ENCODE data around the gene DGCR8. TPM values are rescaled to one million over a fixed set of nuclear protein-coding genes. Genes with fewer than 3 reads are reported as not detected.
"Not testable (repeated sequence)": the region's sequence is repeated elsewhere in the genome, so short reads cannot be mapped to it uniquely, and the experiment has no call there.

The DGCR8 gene
- total RNA-seq, 1 donor from 2014 or later = 18.0 TPM

GRCh38 chr22:20157430-20158183, 77.6 kb downstream of the DGCR8 start:
- TF ChIP-seq CTCF (IDR thresholded peaks at IDR 0.05) = no peak
- intact Hi-C loops (cut with DNase I) = loop anchor here (1.0 kb wide), 2 partner anchors 111 to 128 kb away; partner anchors contain the start of gene RTN4R

GRCh38 chr22:20158391-20159036, 78.5 kb downstream of the DGCR8 start:
- no peak overlapping the region for H3K27ac ChIP-seq
- peaks cover 4% of the 10 kb centered on the region for H3K27me3 ChIP-seq
- H3K4me3 ChIP-seq = no peak overlapping the region
- no peaks in the 10 kb centered on the region for H3K4me1 ChIP-seq
- no peak for TF ChIP-seq CTCF (IDR thresholded peaks at IDR 0.05)
- H3K36me3 ChIP-seq = no peaks in the 10 kb centered on the region
- intact Hi-C loops (cut with DNase I) = no loop called here
- no peaks in the 10 kb centered on the region for H3K9me3 ChIP-seq
- DNase-seq (ENCODE audit: low spot score in 2 of 2) = no peak

More at GRCh38 chr22:20157430-20158183, 77.6 kb downstream of the DGCR8 start:
- DNase-seq (ENCODE audit: low spot score in 2 of 2) = no peak
- Histone ChIP-seq H3K4me3 (no peak overlapping the region), H3K36me3 (no peaks in the 10 kb centered on the region), H3K27me3 (peaks cover 4% of the 10 kb centered on the region), H3K27ac (no peak overlapping the region), H3K9me3 (no peaks in the 10 kb centered on the region), H3K4me1 (no peaks in the 10 kb centered on the region)

- H3K4me1 ChIP-seq = no peaks in the 10 kb centered on the region
- H3K4me3 ChIP-seq = no peak overlapping the region
- no peak overlapping the region for H3K27ac ChIP-seq
- no peak for TF ChIP-seq CTCF (IDR thresholded peaks at IDR 0.05)
- intact Hi-C loops (cut with DNase I) = no loop called here
- no peaks in the 10 kb centered on the region for H3K9me3 ChIP-seq
- H3K36me3 ChIP-seq = no peaks in the 10 kb centered on the region
- DNase-seq (ENCODE audit: low spot score in 2 of 2) = no peak
- peaks cover 2% of the 10 kb centered on the region for H3K27me3 ChIP-seq
Measured at GRCh38 chr22:20159076-20159475, 79.0 kb downstream of the DGCR8 start.

GRCh38 chr22:20159531-20159930, 79.5 kb downstream of the DGCR8 start:
- H3K4me3 ChIP-seq; H3K27me3 ChIP-seq; DNase-seq (ENCODE audit: low spot score in 2 of 2); H3K27ac ChIP-seq; H3K36me3 ChIP-seq; intact Hi-C loops (cut with DNase I); H3K4me1 ChIP-seq; H3K9me3 ChIP-seq: not testable (repeated sequence)

GRCh38 chr22:20160041-20160440, 80.0 kb downstream of the DGCR8 start:
- Histone ChIP-seq H3K36me3 (no peaks in the 10 kb centered on the region), H3K4me3 (no peak overlapping the region), H3K9me3 (no peaks in the 10 kb centered on the region), H3K27ac (no peak overlapping the region), H3K27me3 (no peaks in the 10 kb centered on the region), H3K4me1 (no peaks in the 10 kb centered on the region)
- no peak for DNase-seq (ENCODE audit: low spot score in 2 of 2)
- no peak for TF ChIP-seq CTCF (IDR thresholded peaks at IDR 0.05)
- intact Hi-C loops (cut with DNase I) = no loop called here

Other genes with a start within 250 kb of the DGCR8 start
- gene GNB1L, start 225.4 kb upstream of the DGCR8 start, total RNA-seq = 7.9 TPM
- gene RTL10, start 225.4 kb upstream of the DGCR8 start, total RNA-seq = 8.8 TPM
- 150 TPM for gene COMT, start 138.5 kb upstream of the DGCR8 start, total RNA-seq
- gene TXNRD2, start 138.4 kb upstream of the DGCR8 start, total RNA-seq = 46.0 TPM
- gene ARVCF, start 63.4 kb upstream of the DGCR8 start, total RNA-seq = 252 TPM
- gene TANGO2, start 59.1 kb upstream of the DGCR8 start, total RNA-seq = 26.3 TPM
- 302 TPM for gene RANBP1, start 35.9 kb downstream of the DGCR8 start, total RNA-seq
- gene TRMT2A, start 37.0 kb downstream of the DGCR8 start, total RNA-seq = 161 TPM
- 35.5 TPM for gene ZDHHC8, start 51.6 kb downstream of the DGCR8 start, total RNA-seq
- gene CCDC188, start 70.8 kb downstream of the DGCR8 start, total RNA-seq = not detected
- gene RTN4R, start 188.1 kb downstream of the DGCR8 start, total RNA-seq = 0.43 TPM
- gene DGCR6L, start 239.8 kb downstream of the DGCR8 start, total RNA-seq = 42.1 TPM